ENCODE data around the gene NPIPB6.
"Not testable (repeated sequence)": the region's sequence is repeated elsewhere in the genome, so short reads cannot be mapped to it uniquely, and the experiment has no call there.

The NPIPB6 gene

DNA sequence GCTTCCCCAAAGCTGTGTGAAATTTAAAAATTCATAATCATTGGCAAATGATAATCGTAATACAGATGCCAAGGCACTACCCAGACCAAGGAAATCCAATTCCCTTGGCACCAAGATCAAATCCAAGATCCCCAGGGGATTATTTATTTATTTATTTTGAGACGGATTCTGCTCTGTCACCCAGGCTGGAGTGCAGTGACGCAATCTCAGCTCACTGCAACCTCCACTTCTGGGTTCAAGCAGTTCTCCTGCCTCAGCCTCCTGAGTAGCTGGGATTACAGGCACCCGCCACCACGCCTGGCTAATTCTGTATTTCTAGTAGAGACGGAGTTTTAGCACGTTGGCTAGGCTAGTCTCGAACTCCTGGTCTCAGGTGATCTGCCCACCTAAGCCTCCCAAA, 27.6 kb downstream of the NPIPB6 start:
- H3K27ac ChIP-seq; H3K4me3 ChIP-seq (ENCODE audit: low read depth, low read length); DNase-seq; H3K36me3 ChIP-seq (replicated peaks); H3K27me3 ChIP-seq (replicated peaks); in situ Hi-C loops (cut with HindIII; ENCODE audit: low pct_ligation_motif_present, low sequenced_read_pairs): not testable (repeated sequence)

DNA sequence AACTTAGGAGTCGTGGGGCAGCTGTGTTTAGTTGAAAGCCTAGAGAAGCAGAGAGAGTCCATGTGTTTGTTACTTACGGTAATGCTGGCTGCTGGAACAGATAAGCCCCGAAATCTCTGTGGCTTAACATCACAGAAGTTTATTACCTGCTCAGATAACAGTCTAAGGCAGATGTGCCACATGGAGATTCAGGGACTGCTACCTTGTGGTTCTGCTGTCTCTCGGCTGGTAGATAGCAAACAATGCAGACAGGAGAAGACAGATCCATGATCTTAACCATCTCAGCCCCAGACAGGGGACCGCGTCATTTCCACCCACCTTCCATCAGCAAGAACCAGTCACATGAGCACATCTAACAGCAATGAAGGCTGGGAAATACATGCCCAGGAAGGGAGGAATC, 30.7 kb downstream of the NPIPB6 start:
- H3K27ac ChIP-seq, result not testable (repeated sequence)

DNA sequence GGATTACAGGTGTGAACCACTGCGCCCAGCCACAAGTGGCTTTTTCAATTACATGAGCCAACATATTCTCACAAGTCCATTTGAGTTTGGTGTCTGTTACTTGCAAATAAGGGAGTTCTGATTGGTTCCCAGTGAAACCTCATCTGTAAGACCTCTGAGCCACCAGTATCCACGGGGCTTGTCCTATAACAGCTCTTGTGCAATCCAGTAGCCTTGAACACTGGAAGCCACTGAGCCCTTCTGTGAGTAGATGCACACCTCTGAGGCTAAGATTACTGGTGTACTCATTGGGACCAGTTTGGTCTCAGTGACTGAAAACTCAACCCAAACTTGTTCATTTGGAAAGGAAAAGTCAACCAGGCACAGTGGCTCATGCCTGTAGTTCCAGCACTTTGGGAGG, 32.3 kb downstream of the NPIPB6 start:
- H3K36me3 ChIP-seq (replicated peaks); DNase-seq; H3K27me3 ChIP-seq (replicated peaks); H3K27ac ChIP-seq; H3K4me3 ChIP-seq (ENCODE audit: low read depth, low read length); in situ Hi-C loops (cut with HindIII; ENCODE audit: low pct_ligation_motif_present, low sequenced_read_pairs): not testable (repeated sequence)

More for the DNA sequence above, 30.7 kb downstream of the NPIPB6 start:
- H3K36me3 ChIP-seq (replicated peaks); in situ Hi-C loops (cut with HindIII; ENCODE audit: low pct_ligation_motif_present, low sequenced_read_pairs); H3K27me3 ChIP-seq (replicated peaks); DNase-seq; H3K4me3 ChIP-seq (ENCODE audit: low read depth, low read length): not testable (repeated sequence)

DNA sequence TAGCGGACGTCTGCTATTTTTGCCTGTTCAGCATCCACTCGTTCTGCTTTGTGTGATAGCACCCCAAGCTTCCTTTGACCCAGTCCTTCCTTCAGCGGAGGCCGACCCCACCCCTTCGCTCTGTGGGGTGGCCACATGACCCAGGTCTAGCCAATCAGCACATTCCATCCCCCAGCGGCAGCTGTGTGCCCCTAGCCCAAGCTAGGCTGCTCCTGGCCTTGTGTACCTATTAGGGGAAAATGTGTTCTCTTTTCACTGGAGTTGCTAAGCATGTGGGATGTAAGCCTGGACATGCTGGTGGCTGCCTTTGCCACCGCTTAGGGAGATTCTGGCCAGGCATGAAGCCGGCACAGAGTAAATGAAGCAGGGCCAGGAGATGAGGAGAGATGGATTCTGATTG, 33.1 kb downstream of the NPIPB6 start:
- in situ Hi-C loops (cut with HindIII; ENCODE audit: low pct_ligation_motif_present, low sequenced_read_pairs); H3K27ac ChIP-seq; H3K4me3 ChIP-seq (ENCODE audit: low read depth, low read length); H3K27me3 ChIP-seq (replicated peaks); DNase-seq; H3K36me3 ChIP-seq (replicated peaks): not testable (repeated sequence)

DNA sequence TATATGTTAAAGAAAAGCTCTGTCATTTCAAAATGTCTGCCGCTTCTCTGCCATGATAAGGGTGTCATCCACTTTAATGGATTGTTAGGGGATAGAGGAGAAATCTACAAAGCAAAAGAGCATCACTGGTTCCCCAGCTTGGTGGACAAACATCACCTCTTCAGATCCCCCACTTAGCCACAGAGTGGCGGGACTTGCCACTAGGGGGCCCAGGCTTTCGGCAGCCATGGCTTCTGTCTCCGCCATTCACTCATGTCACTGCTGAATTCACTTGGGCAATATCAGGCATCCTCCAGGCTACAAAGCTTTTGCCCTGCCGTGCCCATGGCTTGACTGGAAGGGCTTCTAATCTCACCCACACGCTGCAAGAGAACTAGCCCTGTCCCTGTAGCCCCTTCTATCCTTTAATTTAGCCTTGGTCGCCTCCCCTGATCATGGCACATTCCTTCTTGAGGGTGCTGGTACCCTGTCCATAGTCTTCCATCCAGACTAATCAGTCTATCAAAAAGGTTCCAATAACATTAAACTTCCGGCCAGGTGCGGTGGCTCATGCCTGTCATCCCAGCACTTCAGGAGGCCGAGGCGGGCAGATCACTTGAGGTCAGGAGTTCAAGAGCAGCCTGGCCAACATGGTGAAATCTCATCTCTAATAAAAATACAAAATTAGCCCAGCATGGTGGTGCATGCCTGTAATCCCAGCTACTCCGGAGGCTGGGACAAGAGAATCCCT, 36.3 kb downstream of the NPIPB6 start:
- no peak overlapping the region for H3K27ac ChIP-seq
- no peak overlapping the region for H3K4me3 ChIP-seq (ENCODE audit: low read depth, low read length)
- TF ChIP-seq, protein P1, sequence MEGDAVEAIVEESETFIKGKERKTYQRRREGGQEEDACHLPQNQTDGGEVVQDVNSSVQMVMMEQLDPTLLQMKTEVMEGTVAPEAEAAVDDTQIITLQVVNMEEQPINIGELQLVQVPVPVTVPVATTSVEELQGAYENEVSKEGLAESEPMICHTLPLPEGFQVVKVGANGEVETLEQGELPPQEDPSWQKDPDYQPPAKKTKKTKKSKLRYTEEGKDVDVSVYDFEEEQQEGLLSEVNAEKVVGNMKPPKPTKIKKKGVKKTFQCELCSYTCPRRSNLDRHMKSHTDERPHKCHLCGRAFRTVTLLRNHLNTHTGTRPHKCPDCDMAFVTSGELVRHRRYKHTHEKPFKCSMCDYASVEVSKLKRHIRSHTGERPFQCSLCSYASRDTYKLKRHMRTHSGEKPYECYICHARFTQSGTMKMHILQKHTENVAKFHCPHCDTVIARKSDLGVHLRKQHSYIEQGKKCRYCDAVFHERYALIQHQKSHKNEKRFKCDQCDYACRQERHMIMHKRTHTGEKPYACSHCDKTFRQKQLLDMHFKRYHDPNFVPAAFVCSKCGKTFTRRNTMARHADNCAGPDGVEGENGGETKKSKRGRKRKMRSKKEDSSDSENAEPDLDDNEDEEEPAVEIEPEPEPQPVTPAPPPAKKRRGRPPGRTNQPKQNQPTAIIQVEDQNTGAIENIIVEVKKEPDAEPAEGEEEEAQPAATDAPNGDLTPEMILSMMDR (IDR thresholded peaks at IDR 0.05; ENCODE audit: low read depth, low read length, missing control alignments), result peak; percentile 96
- in situ Hi-C loops (cut with HindIII; ENCODE audit: low pct_ligation_motif_present, low sequenced_read_pairs), result no loop called here
- no peaks in the 10 kb centered on the region for H3K36me3 ChIP-seq (replicated peaks)
- H3K27me3 ChIP-seq (replicated peaks), result no peaks in the 10 kb centered on the region
- DNase-seq, result peak; percentile 36

DNA sequence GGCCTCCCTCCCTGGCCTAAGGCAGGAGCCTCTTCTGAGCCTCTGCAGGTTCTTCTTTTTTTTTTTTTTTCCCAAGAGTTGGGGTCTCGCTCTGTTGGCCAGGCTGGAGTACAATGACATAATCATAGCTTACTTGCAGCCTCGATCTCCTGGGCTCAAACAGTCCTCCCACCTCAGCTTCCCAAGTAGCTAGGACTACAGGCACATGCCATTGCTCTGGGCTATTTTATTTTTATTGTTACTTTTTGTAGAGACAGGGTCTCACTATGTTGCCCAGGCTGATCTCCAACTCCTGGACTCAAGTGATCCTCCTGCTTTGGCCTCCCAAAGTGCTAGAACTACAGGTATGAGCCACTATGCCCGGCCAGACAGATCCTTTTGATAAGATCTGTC, 38.4 kb downstream of the NPIPB6 start:
- TF ChIP-seq, protein P1 (IDR thresholded peaks at IDR 0.05; ENCODE audit: low read depth, low read length, missing control alignments), result no peak
- no peak overlapping the region for H3K27ac ChIP-seq

DNA sequence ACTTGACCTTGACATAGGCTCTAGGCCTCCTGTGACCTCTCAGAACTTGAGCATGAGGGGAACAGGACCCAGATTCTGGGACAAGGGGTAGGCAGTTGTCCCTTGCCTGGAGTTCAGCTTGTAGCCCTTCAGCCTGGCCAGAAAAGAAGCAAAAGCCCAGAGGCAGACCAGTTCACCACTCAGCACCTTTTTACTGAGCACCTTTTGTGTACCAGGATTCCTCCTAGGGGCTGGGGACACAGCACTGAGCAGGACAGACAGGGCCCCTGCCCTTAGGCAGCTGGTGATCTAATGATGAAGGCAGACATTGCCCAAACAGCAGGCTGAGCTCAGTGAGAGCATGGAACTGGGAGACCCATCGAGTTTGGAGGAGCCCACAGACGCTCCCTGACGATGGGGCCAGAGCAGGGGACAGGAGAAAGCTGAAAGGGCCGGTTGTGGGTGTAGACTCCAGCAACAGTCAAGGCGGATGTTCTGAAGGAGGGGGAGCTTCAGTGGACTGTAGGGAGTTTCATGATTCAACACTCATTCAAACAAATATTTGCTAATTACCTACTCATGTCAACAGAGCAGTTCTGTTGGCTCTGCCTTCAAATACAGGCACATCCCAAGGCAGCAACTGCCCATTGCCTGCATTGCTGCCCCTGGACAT, 38.9 kb downstream of the NPIPB6 start:
- H3K36me3 ChIP-seq (replicated peaks), result no peaks in the 10 kb centered on the region
- in situ Hi-C loops (cut with HindIII; ENCODE audit: low pct_ligation_motif_present, low sequenced_read_pairs), result no loop called here
- DNase-seq, result no peak
- H3K4me3 ChIP-seq (ENCODE audit: low read depth, low read length), result no peak overlapping the region
- no peaks in the 10 kb centered on the region for H3K27me3 ChIP-seq (replicated peaks)
- TF ChIP-seq, protein P1 (IDR thresholded peaks at IDR 0.05; ENCODE audit: low read depth, low read length, missing control alignments), result no peak
- no peak overlapping the region for H3K27ac ChIP-seq

More for the DNA sequence above, 38.4 kb downstream of the NPIPB6 start:
- H3K27me3 ChIP-seq (replicated peaks), result no peaks in the 10 kb centered on the region
- H3K4me3 ChIP-seq (ENCODE audit: low read depth, low read length), result no peak overlapping the region
- in situ Hi-C loops (cut with HindIII; ENCODE audit: low pct_ligation_motif_present, low sequenced_read_pairs), result no loop called here
- H3K36me3 ChIP-seq (replicated peaks), result no peaks in the 10 kb centered on the region
- no peak for DNase-seq

All from brain microvascular endothelial cell (primary cell).